HCT116 (cell line): Measurements from ENCODE around the gene SLC24A5. TPM values are rescaled to one million over a fixed set of nuclear protein-coding genes. Genes with fewer than 3 reads are reported as not detected.

Experiments
- ATAC-seq: fragments of 200-7000 bp; cut with Tn5 transposase; 2 replicates; pipeline ENCODE4 v1.9.1; 2020; ENCODE audit warnings: mild to moderate bottlenecking, moderate library complexity
- BruUV-seq: library from RNA; stranded (reverse); fragments of 400-500 nt; replicated peaks from 2 replicates; lab custom pipeline; 2021; lab: Mats Ljungman, UMichigan
- CTCF ChIA-PET: fragments of 300-600 bp; sonication (Branson Sonifier 250); formaldehyde crosslinking; loops from one replicate; lab custom pipeline; 2021; ENCODE audit warnings: antibody characterized with exemption; lab: Charles Lee
- POLR2A ChIA-PET: fragments of 300-600, 350-600 bp; sonication (Branson Sonifier 250); formaldehyde crosslinking; loops from one replicate; lab custom pipeline; 2021; ENCODE audit warnings: antibody characterized with exemption; lab: Charles Lee
- RAD21 ChIA-PET, 2 experiments: fragments of 300-600 bp; sonication (Branson Sonifier 250); formaldehyde crosslinking; loops; one replicate each; lab custom pipeline; 2023; ENCODE audit warnings: low total read pairs in 2 of 2; ENCODE audit not compliant: uncharacterized antibody in 2 of 2, unreplicated experiment in 2 of 2, low non-redundant PET in 1 of 2; lab: Charles Lee
- DNase-seq: peaks from one replicate; pipeline ENCODE4 v3.0.0-alpha.2; 2010; ENCODE audit warnings: low read depth, low spot score
- H2AFZ ChIP-seq: fragments of 200-600 bp; shearing (Covaris generic), sonication (generic); 2 replicates; pipeline ENCODE4 v1.6.1; 2017; ENCODE audit warnings: low read depth, mixed run types, mixed read lengths, antibody characterized with exemption, low read length; ENCODE audit not compliant: poor library complexity, severe bottlenecking
- H3K27ac ChIP-seq: 2 replicates; pipeline ENCODE4 v1.5.1; 2012; ENCODE audit warnings: low read depth, low read length
- H3K27me3 ChIP-seq: fragments of 200-600 bp; sonication (generic); 2 replicates; pipeline ENCODE4 v1.6.1; 2016; ENCODE audit warnings: mixed run types, low read length, mixed read lengths; ENCODE audit not compliant: insufficient read depth
- H3K36me3 ChIP-seq, 2 experiments: fragments of 200-500 bp in 1 of 2; fragments of 200-600 bp in 1 of 2; sonication (Bioruptor generic) in 1 of 2; sonication (generic) in 1 of 2; 2 replicates each; pipeline versions ENCODE4 v1.5.1 to v1.6.1; 2014 to 2016; ENCODE audit warnings: low read length in 2 of 2, inconsistent platforms in 1 of 2, mixed read lengths in 1 of 2, mixed run types in 1 of 2; ENCODE audit not compliant: insufficient read depth in 2 of 2, control insufficient read depth in 1 of 2
- H3K4me1 ChIP-seq, 2 experiments: fragments of 200-600 bp in 1 of 2; sonication (generic) in 1 of 2; 2 replicates each; pipeline versions ENCODE4 v1.5.1 to v1.6.1; 2012 to 2017; ENCODE audit warnings: low read length in 2 of 2, inconsistent platforms in 1 of 2, mild to moderate bottlenecking in 1 of 2, mixed read lengths in 1 of 2, mixed run types in 1 of 2, moderate library complexity in 1 of 2; ENCODE audit not compliant: insufficient read depth in 2 of 2, control insufficient read depth in 1 of 2
- H3K4me2 ChIP-seq: fragments of 200-600 bp; sonication (generic); 2 replicates; pipeline ENCODE4 v1.6.1; 2017; ENCODE audit warnings: mixed run types, low read length, mixed read lengths
- H3K4me3 ChIP-seq, 2 experiments: fragments of 200-600 bp in 1 of 2; sonication (generic) in 1 of 2; replicated peaks in 1 of 2; 2 replicates each; pipeline ENCODE4 v1.5.1; 2011 to 2016; ENCODE audit warnings: low read length in 2 of 2, control low read depth in 1 of 2, low read depth in 1 of 2, mild to moderate bottlenecking in 1 of 2, mixed read lengths in 1 of 2, mixed run types in 1 of 2
- H3K79me2 ChIP-seq: fragments of 200-600 bp; sonication (generic); 2 replicates; pipeline ENCODE4 v1.6.1; 2017; ENCODE audit warnings: mild to moderate bottlenecking, mixed run types, low read length, moderate library complexity, mixed read lengths; ENCODE audit not compliant: insufficient read depth
- H3K9ac ChIP-seq: fragments of 200-600 bp; sonication (generic); 2 replicates; pipeline ENCODE4 v1.6.1; 2016; ENCODE audit warnings: low read length, mixed read lengths
- H3K9me2 ChIP-seq: fragments of 200-600 bp; sonication (generic), shearing (Covaris generic); 2 replicates; pipeline ENCODE4 v1.6.1; 2017; ENCODE audit warnings: mixed run types, mild to moderate bottlenecking, moderate library complexity; ENCODE audit not compliant: insufficient read depth
- H3K9me3 ChIP-seq, 2 experiments: fragments of 200-500 bp in 1 of 2; fragments of 200-600 bp in 1 of 2; sonication (Bioruptor generic) in 1 of 2; sonication (generic) in 1 of 2; 2 replicates each; pipeline ENCODE4 v1.6.1; 2014 to 2017; ENCODE audit warnings: low read length in 2 of 2, mixed read lengths in 2 of 2, inconsistent platforms in 1 of 2, low read depth in 1 of 2, mild to moderate bottlenecking in 1 of 2, mixed run types in 1 of 2, moderate library complexity in 1 of 2; ENCODE audit not compliant: control insufficient read depth in 1 of 2, insufficient read depth in 1 of 2
- H4K20me1 ChIP-seq: fragments of 200-600 bp; sonication (generic), shearing (Covaris generic); 2 replicates; pipeline ENCODE4 v1.6.1; 2017; ENCODE audit warnings: mixed run types, mild to moderate bottlenecking, moderate library complexity; ENCODE audit not compliant: insufficient read depth
- CBX3 ChIP-seq: IDR thresholded peaks from 2 replicates; pipeline ENCODE4 v1.6.1; 2012; ENCODE audit warnings: low read depth
- ELF1 ChIP-seq: IDR thresholded peaks from 2 replicates; pipeline ENCODE4 v1.6.1; 2012; ENCODE audit warnings: low read depth, borderline replicate concordance
- FOSL1 ChIP-seq: IDR thresholded peaks from 2 replicates; pipeline ENCODE4 v1.6.1; 2012; ENCODE audit warnings: low read depth
- JUND ChIP-seq: IDR thresholded peaks from 2 replicates; pipeline ENCODE4 v1.6.1; 2012
- MAX ChIP-seq: IDR thresholded peaks from 2 replicates; pipeline ENCODE4 v1.6.1; 2012
- POLR2A ChIP-seq: IDR thresholded peaks from 2 replicates; pipeline ENCODE4 v1.7.0; 2011; ENCODE audit warnings: borderline replicate concordance; ENCODE audit not compliant: insufficient read depth, insufficient read length; ENCODE audit errors: extremely low read depth
- POLR2AphosphoS5 ChIP-seq: IDR thresholded peaks from 2 replicates; pipeline ENCODE4 v1.6.1; 2011; ENCODE audit warnings: mild to moderate bottlenecking, low read depth, low read length, moderate library complexity
- SIN3A ChIP-seq: IDR thresholded peaks from 2 replicates; pipeline ENCODE4 v1.6.1; 2012; ENCODE audit warnings: low read depth
- SP1 ChIP-seq: IDR thresholded peaks from 2 replicates; pipeline ENCODE4 v1.6.1; 2012; ENCODE audit warnings: low read depth
- SRF ChIP-seq: IDR thresholded peaks from 2 replicates; pipeline ENCODE4 v1.6.1; 2012; ENCODE audit warnings: low read depth
- TCF7L2 ChIP-seq: IDR thresholded peaks from 2 replicates; pipeline ENCODE4 v1.7.0; 2011; ENCODE audit warnings: borderline replicate concordance, inconsistent platforms; ENCODE audit not compliant: insufficient read depth, insufficient read length; ENCODE audit errors: extremely low read depth
- ZBTB33 ChIP-seq: IDR thresholded peaks from 2 replicates; pipeline ENCODE4 v1.6.1; 2011; ENCODE audit warnings: mild to moderate bottlenecking, low read length, moderate library complexity; ENCODE audit not compliant: insufficient replicate concordance; ENCODE audit errors: extremely low read depth
- ZFX ChIP-seq: fragments of 450-650 bp; IDR thresholded peaks from 2 replicates; pipeline ENCODE4 v1.6.1; 2017
- intact Hi-C: fragments of 100-400 bp; cut with micrococcal nuclease; formaldehyde crosslinking; loops from 2 replicates; pipeline ENCODE4 v1.10.0; 2022
- total RNA-seq: library from RNA; stranded (reverse); gene quantifications from one replicate; pipeline ENCODE4 v1.2.1, GENCODE V29; 2021; ENCODE audit not compliant: unreplicated experiment
- TF ChIP-seq, protein P1 (sequence below): IDR thresholded peaks from 2 replicates; pipeline ENCODE4 v1.6.1; 2012; ENCODE audit warnings: low read depth

SLC24A5 gene
- total RNA-seq, 1 experiment from 2014 or later, result not detected

GRCh38 chr15:48105936-48106335, 14.9 kb upstream of the SLC24A5 start:
- no peak overlapping the region for H2AFZ ChIP-seq
- ChIA-PET POLR2A (no interaction called here), CTCF (no interaction called here), RAD21 (no interaction called here)
- H3K9me2 ChIP-seq, result no peaks in the 10 kb centered on the region
- intact Hi-C loops, result no loop called here
- BruUV-seq, result no TSS peak
- no peaks in the 10 kb centered on the region for H3K4me1 ChIP-seq
- no peaks in the 10 kb centered on the region for H3K36me3 ChIP-seq
- no peaks in the 10 kb centered on the region; the same call in 1 of the 2 replicates for H3K27me3 ChIP-seq
- no peak for TF ChIP-seq ZBTB33
- TF ChIP-seq SIN3A, result no peak
- no peak for TF ChIP-seq SRF
- no peak for TF ChIP-seq FOSL1
- TF ChIP-seq ELF1, result no peak
- no peak overlapping the region for H3K4me3 ChIP-seq
- no peak overlapping the region for H3K9ac ChIP-seq
- no peaks in the 10 kb centered on the region for H3K9me3 ChIP-seq
- H3K79me2 ChIP-seq, result no peaks in the 10 kb centered on the region
- no peak for ATAC-seq
- no peak overlapping the region for H3K4me2 ChIP-seq
- H4K20me1 ChIP-seq, result no peaks in the 10 kb centered on the region
- no peak overlapping the region for H3K27ac ChIP-seq
- no peak for DNase-seq

DNA sequence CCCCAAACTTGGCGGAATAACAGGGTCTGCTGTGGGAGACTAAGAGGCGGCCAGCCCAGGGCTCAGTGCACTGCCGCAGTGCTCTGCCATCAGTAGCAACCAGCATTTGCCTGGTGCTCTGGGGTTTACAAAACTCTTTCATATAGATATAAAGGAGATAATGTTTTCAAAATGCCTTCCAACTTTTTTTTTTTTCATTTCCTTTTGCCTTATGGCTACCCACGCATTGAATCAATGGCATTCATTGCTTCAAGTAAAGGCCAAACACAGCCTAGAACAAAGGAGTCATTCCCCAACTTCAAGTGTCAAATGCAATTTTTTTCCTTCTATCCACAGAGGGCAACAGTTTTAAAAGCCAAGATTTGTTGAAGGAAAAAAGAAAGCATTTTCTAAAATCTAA, 11.6 kb upstream of the SLC24A5 start:
- intact Hi-C loops, result no loop called here
- Histone ChIP-seq H3K4me1 (no peaks in the 10 kb centered on the region), H3K9me2 (no peaks in the 10 kb centered on the region), H3K79me2 (no peaks in the 10 kb centered on the region), H3K27ac (no peak overlapping the region), H3K4me3 (no peak overlapping the region), H3K9me3 (no peaks in the 10 kb centered on the region), H3K9ac (no peak overlapping the region), H3K4me2 (no peak overlapping the region), H3K36me3 (no peaks in the 10 kb centered on the region), H3K27me3 (no peaks in the 10 kb centered on the region; the same call in 1 of the 2 replicates), H4K20me1 (no peaks in the 10 kb centered on the region), H2AFZ (no peak overlapping the region)
- RAD21 ChIA-PET, result no interaction called here
- DNase-seq (no peak), ATAC-seq (no peak)
- POLR2A ChIA-PET, result no interaction called here
- CTCF ChIA-PET, result no interaction called here
- BruUV-seq, result no TSS peak
- no peak for TF ChIP-seq ZFX
- no peak for TF ChIP-seq TCF7L2
- TF ChIP-seq POLR2AphosphoS5, result no peak
- no peak for TF ChIP-seq ELF1
- TF ChIP-seq POLR2A, result no peak
- TF ChIP-seq, protein P1, sequence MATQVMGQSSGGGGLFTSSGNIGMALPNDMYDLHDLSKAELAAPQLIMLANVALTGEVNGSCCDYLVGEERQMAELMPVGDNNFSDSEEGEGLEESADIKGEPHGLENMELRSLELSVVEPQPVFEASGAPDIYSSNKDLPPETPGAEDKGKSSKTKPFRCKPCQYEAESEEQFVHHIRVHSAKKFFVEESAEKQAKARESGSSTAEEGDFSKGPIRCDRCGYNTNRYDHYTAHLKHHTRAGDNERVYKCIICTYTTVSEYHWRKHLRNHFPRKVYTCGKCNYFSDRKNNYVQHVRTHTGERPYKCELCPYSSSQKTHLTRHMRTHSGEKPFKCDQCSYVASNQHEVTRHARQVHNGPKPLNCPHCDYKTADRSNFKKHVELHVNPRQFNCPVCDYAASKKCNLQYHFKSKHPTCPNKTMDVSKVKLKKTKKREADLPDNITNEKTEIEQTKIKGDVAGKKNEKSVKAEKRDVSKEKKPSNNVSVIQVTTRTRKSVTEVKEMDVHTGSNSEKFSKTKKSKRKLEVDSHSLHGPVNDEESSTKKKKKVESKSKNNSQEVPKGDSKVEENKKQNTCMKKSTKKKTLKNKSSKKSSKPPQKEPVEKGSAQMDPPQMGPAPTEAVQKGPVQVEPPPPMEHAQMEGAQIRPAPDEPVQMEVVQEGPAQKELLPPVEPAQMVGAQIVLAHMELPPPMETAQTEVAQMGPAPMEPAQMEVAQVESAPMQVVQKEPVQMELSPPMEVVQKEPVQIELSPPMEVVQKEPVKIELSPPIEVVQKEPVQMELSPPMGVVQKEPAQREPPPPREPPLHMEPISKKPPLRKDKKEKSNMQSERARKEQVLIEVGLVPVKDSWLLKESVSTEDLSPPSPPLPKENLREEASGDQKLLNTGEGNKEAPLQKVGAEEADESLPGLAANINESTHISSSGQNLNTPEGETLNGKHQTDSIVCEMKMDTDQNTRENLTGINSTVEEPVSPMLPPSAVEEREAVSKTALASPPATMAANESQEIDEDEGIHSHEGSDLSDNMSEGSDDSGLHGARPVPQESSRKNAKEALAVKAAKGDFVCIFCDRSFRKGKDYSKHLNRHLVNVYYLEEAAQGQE, result no peak
- TF ChIP-seq JUND, result no peak
- TF ChIP-seq SRF, result no peak
- no peak for TF ChIP-seq ZBTB33
- no peak for TF ChIP-seq SP1
- no peak for TF ChIP-seq CBX3
- no peak for TF ChIP-seq MAX
